Peyer's patch (tissue), 4 donors: ENCODE measurements around the gene MT4.

ENCODE experiments used
- POLR2A ChIP-seq, 2 donors: fragments of 450-650 bp; IDR thresholded peaks; one replicate each; pipeline ENCODE4 v1.5.1; 2017; ENCODE audit warnings: antibody characterized with exemption in 2 of 2, mild to moderate bottlenecking in 2 of 2, moderate library complexity in 2 of 2
- TF ChIP-seq, protein P1 (sequence below), 6 experiments: fragments of 450-650 bp in 4 of 6; fragments of 200-600 bp in 2 of 6; sonication (generic) in 1 of 6; IDR thresholded peaks; one replicate each; pipeline ENCODE4 v1.5.1; 2017 to 2019; ENCODE audit warnings: antibody characterized with exemption in 6 of 6, mild to moderate bottlenecking in 3 of 6, moderate library complexity in 1 of 6

DNA sequence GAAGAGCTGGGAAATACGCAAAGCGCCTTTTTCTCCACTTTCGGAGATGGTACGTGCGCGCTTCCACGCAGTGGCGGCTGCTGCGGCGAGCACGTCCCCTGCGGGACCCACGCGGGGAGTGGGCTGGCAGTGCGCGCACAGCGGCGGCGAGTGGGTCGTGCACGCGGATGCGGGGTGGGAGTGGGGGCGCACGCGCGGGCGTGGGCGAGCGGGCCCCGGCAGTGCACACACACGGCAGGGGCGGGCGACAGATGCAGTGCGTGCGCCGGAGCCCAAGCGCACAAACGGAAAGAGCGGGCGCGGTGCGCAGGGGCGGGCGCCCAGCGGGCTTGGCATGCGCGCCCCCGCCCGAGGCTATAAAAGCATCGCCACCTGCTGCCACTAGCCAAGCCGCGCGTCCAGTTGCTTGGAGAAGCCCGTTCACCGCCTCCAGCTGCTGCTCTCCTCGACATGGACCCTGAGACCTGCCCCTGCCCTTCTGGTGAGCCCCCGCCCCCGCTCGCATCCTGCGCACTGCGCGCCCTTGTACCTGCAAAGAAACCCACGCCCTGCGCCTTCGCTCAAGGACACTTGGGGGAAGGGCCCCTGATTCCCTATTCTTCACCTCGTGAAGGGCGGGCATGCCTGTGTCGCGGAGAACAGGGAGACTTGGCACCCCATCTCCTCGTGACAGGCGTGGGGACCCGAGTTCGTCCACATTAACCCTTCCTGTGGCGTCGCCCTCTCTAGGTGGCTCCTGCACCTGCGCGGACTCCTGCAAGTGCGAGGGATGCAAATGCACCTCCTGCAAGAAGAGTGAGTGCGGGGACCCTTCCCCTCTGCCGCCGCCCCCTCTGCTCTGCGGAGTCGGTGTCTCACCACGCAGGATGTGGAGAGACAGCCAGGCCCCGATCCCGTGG, 24.5 kb downstream of the MT4 start, which contains the start of gene MT3:
- TF ChIP-seq, protein P1, sequence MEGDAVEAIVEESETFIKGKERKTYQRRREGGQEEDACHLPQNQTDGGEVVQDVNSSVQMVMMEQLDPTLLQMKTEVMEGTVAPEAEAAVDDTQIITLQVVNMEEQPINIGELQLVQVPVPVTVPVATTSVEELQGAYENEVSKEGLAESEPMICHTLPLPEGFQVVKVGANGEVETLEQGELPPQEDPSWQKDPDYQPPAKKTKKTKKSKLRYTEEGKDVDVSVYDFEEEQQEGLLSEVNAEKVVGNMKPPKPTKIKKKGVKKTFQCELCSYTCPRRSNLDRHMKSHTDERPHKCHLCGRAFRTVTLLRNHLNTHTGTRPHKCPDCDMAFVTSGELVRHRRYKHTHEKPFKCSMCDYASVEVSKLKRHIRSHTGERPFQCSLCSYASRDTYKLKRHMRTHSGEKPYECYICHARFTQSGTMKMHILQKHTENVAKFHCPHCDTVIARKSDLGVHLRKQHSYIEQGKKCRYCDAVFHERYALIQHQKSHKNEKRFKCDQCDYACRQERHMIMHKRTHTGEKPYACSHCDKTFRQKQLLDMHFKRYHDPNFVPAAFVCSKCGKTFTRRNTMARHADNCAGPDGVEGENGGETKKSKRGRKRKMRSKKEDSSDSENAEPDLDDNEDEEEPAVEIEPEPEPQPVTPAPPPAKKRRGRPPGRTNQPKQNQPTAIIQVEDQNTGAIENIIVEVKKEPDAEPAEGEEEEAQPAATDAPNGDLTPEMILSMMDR (IDR thresholded peaks at IDR 0.05) = peak in 1 of 6 experiments; percentile 8
- no peak for TF ChIP-seq POLR2A (IDR thresholded peaks at IDR 0.05)
